Chondrocyte (in vitro differentiated cells): ENCODE measurements around the gene TBX15. TPM values are rescaled to one million over a fixed set of nuclear protein-coding genes. Genes with fewer than 3 reads are reported as not detected.

Experiments used
- DNase-seq: peaks from one replicate; pipeline ENCODE4 v3.0.0; 2021; ENCODE audit warnings: mixed read lengths, low spot score
- H3K27ac Mint-ChIP-seq: one replicate; pipeline ENCODE4 v1.8.0; 2021; ENCODE audit warnings: mild to moderate bottlenecking, moderate library complexity, mixed read lengths; ENCODE audit not compliant: unreplicated experiment
- H3K27me3 Mint-ChIP-seq: 2 replicates; pipeline ENCODE4 v1.8.0; 2021; ENCODE audit warnings: low read depth, mixed read lengths
- H3K36me3 Mint-ChIP-seq: 2 replicates; pipeline ENCODE4 v1.8.0; 2021; ENCODE audit warnings: low read depth, mixed read lengths
- H3K4me1 Mint-ChIP-seq: 2 replicates; pipeline ENCODE4 v1.8.0; 2021; ENCODE audit warnings: low read depth, mild to moderate bottlenecking, mixed read lengths
- H3K4me3 Mint-ChIP-seq: one replicate; pipeline ENCODE4 v1.8.0; 2021; ENCODE audit warnings: mild to moderate bottlenecking, moderate library complexity, mixed read lengths; ENCODE audit not compliant: unreplicated experiment
- H3K9me3 Mint-ChIP-seq: 2 replicates; pipeline ENCODE4 v1.8.0; 2021; ENCODE audit warnings: low read depth, mixed read lengths
- total RNA-seq: library from RNA; stranded (reverse); gene quantifications from 3 replicates; pipeline ENCODE4 v1.2.1, GENCODE V29; 2021
- TF ChIP-seq, protein P1 (sequence below): fragments of 200-600 bp; sonication (generic); IDR thresholded peaks from 2 replicates; pipeline ENCODE4 v1.5.0; 2021; ENCODE audit warnings: antibody characterized with exemption, mild to moderate bottlenecking, moderate library complexity

The TBX15 gene
- total RNA-seq, 1 donor from 2014 or later: 41.0 TPM

DNA sequence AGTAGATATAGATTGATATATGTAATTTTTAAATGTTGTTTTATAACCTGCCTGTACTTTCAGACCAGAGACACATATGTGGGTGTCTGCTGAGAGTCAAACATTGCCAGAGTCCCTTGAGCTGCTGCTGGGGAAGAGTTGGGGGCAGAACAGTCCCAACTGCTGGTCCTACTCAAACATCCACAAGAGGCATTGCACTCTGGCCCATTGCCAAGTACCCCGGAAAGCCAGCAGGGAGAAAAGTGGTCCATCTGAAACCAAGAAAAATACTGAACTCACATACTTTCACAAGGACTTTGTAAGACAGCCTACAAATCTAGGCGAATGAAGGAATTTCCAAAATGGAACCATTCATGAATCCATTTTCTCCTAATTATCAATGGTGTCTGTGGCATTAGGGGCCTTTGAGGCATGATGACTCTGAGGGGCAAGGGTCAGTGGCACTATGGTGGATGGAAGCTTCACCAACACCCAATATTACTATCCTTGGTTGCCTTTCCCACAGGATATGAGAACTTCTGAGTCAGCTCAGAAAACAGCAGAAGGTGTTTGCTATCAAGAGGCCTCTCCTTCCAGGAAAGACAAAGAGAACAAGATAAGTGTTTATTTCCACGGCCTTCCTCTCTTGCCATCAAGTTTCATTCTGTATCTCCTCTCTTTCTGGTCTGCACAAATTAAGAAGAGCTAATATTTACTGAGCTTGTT is 7.3 kb upstream of the TBX15 start:
- Mint-ChIP-seq H3K9me3 (no peaks in the 10 kb centered on the region), H3K36me3 (peaks cover 4% of the 10 kb centered on the region), H3K27me3 (peaks cover 39% of the 10 kb centered on the region), H3K4me3 (no peak overlapping the region), H3K4me1 (peaks cover 16% of the 10 kb centered on the region), H3K27ac (no peak overlapping the region)
- TF ChIP-seq, protein P1, sequence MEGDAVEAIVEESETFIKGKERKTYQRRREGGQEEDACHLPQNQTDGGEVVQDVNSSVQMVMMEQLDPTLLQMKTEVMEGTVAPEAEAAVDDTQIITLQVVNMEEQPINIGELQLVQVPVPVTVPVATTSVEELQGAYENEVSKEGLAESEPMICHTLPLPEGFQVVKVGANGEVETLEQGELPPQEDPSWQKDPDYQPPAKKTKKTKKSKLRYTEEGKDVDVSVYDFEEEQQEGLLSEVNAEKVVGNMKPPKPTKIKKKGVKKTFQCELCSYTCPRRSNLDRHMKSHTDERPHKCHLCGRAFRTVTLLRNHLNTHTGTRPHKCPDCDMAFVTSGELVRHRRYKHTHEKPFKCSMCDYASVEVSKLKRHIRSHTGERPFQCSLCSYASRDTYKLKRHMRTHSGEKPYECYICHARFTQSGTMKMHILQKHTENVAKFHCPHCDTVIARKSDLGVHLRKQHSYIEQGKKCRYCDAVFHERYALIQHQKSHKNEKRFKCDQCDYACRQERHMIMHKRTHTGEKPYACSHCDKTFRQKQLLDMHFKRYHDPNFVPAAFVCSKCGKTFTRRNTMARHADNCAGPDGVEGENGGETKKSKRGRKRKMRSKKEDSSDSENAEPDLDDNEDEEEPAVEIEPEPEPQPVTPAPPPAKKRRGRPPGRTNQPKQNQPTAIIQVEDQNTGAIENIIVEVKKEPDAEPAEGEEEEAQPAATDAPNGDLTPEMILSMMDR: no peak
- DNase-seq: no peak

GRCh38 chr1:118993700-118994026 is 5.5 kb upstream of the TBX15 start:
- DNase-seq: no peak
- H3K9me3 Mint-ChIP-seq: no peaks in the 10 kb centered on the region
- peaks cover 31% of the 10 kb centered on the region for H3K27me3 Mint-ChIP-seq
- peaks cover 2% of the 10 kb centered on the region for H3K36me3 Mint-ChIP-seq
- peaks cover 28% of the 10 kb centered on the region for H3K4me1 Mint-ChIP-seq
- no peak overlapping the region for H3K27ac Mint-ChIP-seq
- no peak overlapping the region for H3K4me3 Mint-ChIP-seq
- TF ChIP-seq, protein P1: no peak

DNA sequence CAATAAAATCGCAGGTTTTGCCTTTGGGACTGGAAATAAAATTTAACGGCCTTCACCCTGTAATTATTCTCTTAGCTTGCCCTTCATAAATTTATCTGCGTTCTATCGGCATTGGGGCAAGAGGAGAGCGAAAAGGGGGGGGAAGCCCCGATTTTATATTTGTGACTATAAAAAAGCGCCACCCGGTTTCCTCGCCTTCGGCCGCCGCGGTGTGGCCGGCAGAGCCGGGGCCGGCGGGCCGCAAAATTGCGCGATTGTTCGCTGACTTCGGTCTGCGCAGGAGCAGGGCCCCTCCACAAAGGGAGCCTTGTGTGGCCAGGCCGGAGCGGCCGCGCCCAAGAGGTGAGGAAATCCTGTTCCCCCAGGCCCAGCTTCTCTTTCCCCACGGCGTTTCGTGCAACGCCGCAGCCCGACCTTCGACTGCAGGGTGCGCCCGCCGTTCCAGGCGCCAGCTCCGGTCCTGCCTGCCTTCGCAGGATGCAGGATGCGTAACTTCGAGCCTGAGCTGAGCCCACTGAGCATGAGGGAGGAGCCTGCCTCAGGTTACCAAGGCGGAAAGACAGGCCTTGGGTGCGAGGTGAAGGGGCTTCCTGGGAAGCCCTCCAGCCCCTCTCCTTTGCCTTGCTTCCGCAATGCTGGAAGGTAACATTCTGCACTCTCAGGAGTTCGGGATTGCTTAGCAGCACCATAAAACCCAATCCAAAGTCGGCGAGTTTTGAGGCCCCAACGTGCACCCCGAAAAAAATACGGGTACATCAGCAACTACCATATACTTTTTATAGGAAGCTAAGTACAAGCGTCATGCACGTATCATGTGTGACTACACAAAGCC is 4.9 kb upstream of the TBX15 start:
- no peak overlapping the region for H3K4me3 Mint-ChIP-seq
- DNase-seq: no peak
- peaks cover 30% of the 10 kb centered on the region for H3K4me1 Mint-ChIP-seq
- H3K9me3 Mint-ChIP-seq: no peaks in the 10 kb centered on the region
- H3K36me3 Mint-ChIP-seq: peaks cover 2% of the 10 kb centered on the region
- no peak overlapping the region for H3K27ac Mint-ChIP-seq
- TF ChIP-seq, protein P1: no peak
- H3K27me3 Mint-ChIP-seq: peaks cover 27% of the 10 kb centered on the region

DNA sequence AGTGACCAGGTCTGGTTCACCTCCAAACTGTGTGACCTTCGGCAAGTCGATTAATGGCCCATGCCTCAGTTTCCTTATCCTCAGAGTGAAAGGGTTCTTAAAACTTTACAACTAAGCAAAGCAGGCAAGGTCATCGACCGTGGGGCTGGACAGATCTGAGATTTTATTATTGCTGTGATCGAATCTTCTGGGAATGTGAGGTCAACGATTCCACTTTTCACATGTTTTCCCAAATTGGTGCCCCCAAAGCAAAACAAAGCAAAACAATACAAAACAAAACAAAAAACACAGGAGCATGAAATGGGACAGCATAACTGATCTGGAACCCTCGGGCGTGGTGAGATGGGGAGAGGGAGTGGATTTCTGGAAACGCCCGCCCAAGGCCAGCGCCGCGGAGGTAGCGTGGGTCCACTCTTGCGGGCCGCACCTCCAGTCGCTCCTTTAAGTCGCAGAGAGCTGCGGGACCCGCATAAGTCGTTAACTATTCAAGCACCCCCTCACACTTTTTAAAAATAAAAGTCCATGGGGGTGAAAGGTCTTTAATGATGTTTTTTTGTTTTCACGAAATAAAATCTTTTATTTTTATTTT is 4.2 kb upstream of the TBX15 start:
- no peak overlapping the region for H3K27ac Mint-ChIP-seq
- peaks cover 22% of the 10 kb centered on the region for H3K27me3 Mint-ChIP-seq
- no peak overlapping the region for H3K4me3 Mint-ChIP-seq
- no peak for DNase-seq
- H3K9me3 Mint-ChIP-seq: no peaks in the 10 kb centered on the region
- peaks cover 29% of the 10 kb centered on the region for H3K4me1 Mint-ChIP-seq
- TF ChIP-seq, protein P1: no peak
- peaks cover 2% of the 10 kb centered on the region for H3K36me3 Mint-ChIP-seq

GRCh38 chr1:118991448-118991847 is 3.3 kb upstream of the TBX15 start:
- DNase-seq: no peak
- Mint-ChIP-seq H3K27ac (no peak overlapping the region), H3K4me1 (peaks cover 33% of the 10 kb centered on the region), H3K27me3 (peaks cover 19% of the 10 kb centered on the region), H3K36me3 (peaks cover 6% of the 10 kb centered on the region), H3K4me3 (no peak overlapping the region), H3K9me3 (no peaks in the 10 kb centered on the region)
- TF ChIP-seq, protein P1: no peak
